GM12801 (cell line): Measurements from ENCODE around the gene PHPT1.

ENCODE experiments used
- CTCF ChIP-seq: IDR thresholded peaks from one replicate; pipeline ENCODE4 v1.5.1; 2011; ENCODE audit warnings: control low read depth; ENCODE audit not compliant: insufficient read length; ENCODE audit errors: extremely low read depth

PHPT1 gene

GRCh38 chr9:136885950-136886578 is 36.9 kb downstream of the PHPT1 start, which contains the start of gene TRAF2:
TRAF2 (plus strand) TSS chr9:136886516; CDS start chr9:136898741, 12,225 bp downstream.
- no peak for TF ChIP-seq CTCF

- TF ChIP-seq CTCF, result no peak
These were observed 37.7 kb downstream of the PHPT1 start for GRCh38 chr9:136886610-136887597.

DNA sequence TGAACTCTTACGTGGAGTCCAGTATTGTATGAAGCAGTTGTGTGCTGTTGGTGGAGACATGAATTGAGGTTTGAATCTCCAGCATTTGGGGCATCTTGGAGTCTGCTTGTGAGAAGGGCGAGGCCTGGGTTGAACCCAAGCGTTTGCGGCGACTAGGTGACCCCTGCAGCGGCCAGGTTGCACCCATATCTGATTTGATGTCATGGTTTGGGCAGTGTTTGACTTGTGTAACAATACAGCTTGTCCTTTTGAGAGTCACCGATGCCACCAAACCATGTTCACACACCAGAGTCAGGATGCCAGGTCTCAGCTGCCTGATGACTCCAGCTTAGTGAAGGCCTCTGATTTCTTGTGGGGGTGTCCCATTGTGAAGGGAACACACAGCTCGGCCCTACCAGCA is 39.2 kb downstream of the PHPT1 start:
- no peak for TF ChIP-seq CTCF

DNA sequence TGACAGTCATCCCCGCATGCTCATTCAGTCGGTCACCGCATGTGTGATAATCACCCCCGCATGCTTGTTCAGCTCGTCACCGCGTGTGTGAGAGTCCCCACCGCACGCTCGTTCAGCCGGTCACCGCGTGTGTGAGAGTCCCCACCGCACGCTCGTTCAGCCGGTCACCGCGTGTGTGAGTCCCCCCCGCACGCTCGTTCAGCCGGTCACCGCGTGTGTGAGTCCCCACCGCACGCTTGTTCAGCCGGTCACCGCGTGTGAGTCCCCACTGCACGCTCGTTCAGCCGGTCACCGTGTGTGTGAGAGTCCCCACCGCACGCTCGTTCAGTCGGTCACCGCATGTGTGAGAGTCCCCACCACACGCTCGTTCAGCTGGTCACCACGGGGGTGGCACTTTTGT is 40.6 kb downstream of the PHPT1 start:
- TF ChIP-seq CTCF, result no peak

DNA sequence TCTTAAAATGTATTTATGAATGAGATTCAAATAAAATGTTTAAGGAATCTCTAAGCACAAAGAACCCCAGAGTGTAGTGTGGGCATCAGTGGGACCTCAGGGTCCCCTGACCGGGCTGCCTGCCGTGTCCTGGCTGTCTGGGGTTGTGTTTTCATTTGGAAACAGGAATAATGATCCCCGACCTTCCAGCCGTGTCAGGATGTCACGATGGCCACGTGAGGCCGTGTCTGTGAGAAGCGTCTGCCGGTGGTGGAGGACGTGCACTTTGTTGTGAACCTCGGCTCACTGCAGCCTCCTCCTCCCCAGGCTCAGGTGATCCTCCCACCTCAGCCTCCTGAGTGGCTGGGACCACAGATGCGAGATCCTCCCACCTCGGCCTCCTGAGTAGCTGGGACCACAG is 41.5 kb downstream of the PHPT1 start:
- TF ChIP-seq CTCF, result no peak

GRCh38 chr9:136896027-136896426 is 46.8 kb downstream of the PHPT1 start:
- no peak for TF ChIP-seq CTCF

DNA sequence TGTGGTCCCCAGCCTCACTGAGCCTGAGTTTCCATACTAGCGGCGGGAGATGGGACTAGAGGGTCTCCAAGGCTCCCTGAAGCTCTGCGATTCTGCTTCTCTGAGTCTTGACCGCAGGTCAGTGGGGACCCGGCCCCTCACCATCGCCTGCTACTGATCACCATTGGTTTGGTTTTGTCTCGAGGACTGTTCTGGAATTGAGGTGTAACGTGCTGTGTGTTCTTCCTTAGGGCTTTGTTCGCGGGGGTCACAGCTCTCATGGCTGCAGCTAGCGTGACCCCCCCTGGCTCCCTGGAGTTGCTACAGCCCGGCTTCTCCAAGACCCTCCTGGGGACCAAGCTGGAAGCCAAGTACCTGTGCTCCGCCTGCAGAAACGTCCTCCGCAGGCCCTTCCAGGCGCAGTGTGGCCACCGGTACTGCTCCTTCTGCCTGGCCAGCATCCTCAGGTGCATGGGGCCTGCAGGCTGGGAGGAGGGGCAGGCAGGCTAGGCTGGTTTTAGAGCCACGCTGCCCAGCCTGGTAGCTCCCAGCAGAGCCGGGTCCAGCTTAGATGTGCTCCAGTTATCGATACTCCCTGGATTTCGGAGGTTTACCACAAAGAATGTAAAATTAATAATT is 49.4 kb downstream of the PHPT1 start:
- no peak for TF ChIP-seq CTCF
